ENCODE measurements around the gene CHCHD6. TPM values are rescaled to one million over a fixed set of nuclear protein-coding genes. Genes with fewer than 3 reads are reported as not detected.

The CHCHD6 gene
- total RNA-seq, 1 donor from 2014 or later, result 6.7 TPM

DNA sequence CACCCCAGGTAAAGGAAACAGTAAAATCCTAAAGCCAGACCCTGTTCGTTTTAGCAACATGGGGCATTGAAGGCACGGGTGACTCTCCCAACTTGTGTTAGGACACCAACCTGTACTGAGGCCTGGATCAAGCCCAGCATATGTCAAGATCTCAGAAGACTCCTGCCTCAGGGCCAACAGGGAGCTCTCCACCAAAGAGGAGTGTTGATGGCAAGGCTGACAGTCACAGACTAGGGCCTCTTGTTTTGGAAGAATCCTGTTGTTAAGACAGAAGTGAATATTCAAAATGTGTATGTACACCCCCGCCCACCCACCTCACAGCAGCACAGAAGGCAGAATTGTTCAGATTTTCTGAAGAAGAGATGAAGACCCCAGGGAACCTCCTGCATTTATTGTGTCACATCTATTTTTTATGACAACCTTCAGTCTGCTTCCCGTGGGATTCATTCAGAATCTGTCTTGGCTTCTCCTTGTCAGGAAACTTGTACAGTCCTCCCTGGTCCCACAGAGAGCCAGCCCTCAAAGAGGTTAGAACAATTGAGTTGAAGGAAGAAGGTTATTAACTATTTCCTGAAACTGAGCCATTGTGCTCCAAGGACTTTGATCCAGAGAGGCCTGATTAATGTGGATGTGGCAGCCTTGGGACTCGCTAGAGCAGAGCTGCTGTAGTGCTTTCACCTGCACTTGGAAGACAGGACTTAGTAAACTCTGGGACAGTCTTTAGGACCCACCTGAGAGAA lies 217.2 kb downstream of the CHCHD6 start:
- peak in 1 of 2 donors; percentile 79 for DNase-seq (ENCODE audit: low read depth in 2 of 2)

DNA sequence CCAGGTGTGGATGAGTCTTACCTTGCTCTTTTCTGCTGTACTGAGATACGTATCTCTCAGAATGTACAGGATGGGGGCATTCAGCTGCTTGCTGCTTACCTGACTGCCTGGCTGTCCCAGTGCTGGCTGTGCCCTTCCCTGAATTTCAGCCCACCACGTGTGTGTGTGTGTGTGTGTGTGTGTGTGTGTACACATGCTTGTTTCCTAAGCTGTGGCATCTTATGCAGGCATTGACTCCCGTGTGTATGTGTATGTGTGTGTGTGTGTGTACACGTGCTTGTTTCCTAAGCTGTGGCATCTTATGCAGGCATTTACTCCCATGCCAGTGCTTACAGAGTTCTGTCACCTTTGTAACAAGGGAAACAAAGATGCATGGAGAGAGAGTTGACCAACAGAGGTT lies 218.4 kb downstream of the CHCHD6 start:
- DNase-seq (ENCODE audit: low read depth in 2 of 2), result no peak

DNA sequence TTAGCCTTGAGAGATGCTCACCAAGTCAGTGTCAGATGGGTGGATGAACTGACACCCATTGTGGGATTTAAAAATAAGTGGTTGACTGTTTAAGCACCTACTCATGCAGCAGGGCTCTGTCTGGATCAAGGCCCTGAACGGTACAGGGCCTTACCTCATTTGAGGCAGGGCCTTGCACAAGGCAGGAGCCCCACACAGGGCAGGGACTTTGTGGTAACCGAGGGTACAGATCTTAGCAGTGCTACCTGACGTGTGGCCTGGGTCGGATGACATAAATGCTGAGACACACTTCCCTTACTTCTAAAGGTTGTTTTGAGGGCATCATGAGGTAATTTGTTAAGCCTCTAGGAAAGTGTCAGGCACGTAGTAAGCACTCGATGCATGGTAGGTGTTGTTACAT lies 219.4 kb downstream of the CHCHD6 start:
- no peak for DNase-seq (ENCODE audit: low read depth in 2 of 2)

DNA sequence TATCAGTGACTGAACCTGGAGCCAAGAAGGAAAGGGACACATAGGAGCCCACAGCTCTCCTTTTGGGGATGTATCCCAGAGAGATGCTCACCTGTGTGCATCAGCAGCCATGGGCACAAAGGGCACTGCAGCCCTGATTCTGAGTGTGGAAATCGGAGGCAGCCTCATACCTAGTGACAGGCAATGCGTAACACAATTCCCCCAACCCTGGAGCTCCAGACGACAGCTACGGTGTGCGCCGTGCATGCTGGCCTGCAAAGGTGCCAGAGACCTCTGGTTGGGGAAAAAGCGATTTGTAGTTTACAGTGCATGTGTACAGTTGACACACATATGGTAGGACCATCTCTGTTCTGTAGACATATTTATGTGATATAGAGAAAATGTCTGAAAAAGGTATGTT lies 219.9 kb downstream of the CHCHD6 start:
- DNase-seq (ENCODE audit: low read depth in 2 of 2), result no peak

DNA sequence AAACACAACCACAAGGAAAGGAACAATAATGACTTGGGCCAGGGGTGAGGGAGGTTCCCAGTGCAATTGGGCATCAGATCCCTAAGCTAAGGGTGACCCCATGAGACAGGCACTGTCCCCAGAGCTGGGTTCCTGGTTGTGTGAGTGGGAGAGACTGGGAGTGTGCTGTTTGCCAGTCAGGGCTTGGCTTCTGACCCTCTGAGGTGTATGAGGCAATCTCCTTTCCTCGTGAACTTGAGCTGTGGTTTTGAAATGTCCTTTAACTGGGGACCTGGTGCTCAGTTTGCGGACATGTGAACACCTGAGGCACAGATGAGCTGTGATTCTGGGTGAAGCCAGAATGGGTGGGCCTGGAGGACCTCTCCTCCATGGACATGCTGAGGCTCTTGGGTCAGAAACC lies 220.4 kb downstream of the CHCHD6 start:
- DNase-seq (ENCODE audit: low read depth in 2 of 2), result no peak

DNA sequence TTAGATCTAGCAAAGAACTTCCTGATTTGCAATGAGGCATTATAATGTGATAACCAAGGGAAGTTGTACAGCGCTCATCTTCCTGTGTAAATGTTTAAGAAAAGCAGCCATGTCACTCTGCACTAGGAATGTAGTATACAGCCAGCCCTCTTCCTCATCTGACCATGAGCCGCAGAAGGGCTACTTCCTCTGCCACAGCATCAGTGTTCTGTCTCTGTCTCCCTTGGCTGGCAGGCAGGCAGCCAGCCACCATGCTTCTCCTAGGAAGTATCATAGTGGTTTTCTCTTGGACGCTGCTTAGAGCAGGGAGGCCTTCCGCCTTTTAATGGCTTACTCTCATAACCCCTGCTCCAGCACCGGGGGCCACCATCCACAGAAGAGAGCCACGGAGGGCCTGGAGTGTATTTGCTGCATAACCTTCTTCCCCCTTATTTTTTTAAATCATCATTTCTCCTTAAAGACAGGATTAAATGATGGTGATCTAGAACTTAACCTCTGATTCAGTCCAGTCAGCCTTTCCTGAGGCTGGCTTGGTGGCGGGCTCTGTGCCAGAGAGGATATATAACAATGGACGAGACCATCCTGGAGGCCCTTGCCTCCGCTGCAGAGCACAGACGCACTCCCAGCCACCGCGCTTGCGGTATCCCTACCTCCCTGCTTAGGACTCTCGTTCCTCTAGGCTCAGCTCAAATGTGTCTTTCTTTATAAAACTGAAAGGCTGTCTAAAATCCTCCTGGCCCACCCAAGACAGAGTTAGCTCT lies 221.6 kb downstream of the CHCHD6 start:
- DNase-seq (ENCODE audit: low read depth in 2 of 2), result peak; percentile 58 to 89

DNA sequence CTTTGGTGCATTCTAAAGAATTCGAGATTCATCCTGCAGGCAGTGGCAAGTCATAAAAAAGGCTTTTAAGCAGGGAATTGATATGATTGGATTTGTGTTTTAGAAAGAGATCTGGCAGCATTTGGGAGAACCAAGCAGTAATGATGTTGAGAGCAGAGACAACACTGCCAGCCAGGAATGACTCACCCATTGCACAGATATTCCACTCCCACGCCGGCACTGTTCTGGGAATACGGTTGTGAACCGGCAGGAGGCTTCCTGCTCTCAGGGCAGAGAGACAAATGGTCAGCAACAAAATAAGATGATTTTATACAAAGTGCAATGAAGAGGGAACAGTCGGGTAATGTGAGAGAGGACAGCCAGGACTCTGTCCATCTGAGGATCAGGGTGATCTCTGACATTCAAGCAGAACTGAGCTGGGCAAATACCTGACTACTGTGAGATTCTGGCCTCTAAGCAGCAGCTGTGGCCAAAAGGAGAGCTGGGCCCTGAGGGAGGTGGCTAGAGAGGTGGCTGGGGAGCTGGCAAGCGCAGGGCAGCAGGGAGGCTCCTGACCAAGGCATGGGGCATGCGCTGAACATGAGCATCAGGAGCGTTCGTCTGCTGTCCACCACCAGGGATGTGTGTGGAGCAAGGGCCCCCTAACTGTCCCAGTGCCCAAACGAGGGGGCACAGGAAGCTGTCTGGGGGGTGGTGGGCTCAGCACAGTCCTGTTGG lies 222.8 kb downstream of the CHCHD6 start:
- peak; percentile 81 to 93 for DNase-seq (ENCODE audit: low read depth in 2 of 2)

DNA sequence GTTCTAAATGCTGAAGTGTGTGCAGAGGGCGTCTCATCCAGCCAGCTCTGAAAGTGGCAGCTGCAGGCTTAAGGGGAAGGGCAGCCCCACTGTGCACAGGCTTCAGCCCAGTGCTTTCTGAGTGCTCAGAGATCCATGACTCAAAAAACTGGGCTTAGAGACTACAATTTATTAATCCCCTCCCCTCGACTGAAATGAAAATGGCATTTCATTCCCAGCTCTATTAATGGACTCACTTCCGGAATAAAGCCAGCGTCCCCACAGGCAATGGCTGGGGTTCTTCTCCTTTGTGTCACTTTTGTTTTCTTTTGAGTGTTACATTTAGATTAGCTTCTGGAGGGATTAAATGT lies 223.3 kb downstream of the CHCHD6 start:
- DNase-seq (ENCODE audit: low read depth in 2 of 2), result no peak

DNA sequence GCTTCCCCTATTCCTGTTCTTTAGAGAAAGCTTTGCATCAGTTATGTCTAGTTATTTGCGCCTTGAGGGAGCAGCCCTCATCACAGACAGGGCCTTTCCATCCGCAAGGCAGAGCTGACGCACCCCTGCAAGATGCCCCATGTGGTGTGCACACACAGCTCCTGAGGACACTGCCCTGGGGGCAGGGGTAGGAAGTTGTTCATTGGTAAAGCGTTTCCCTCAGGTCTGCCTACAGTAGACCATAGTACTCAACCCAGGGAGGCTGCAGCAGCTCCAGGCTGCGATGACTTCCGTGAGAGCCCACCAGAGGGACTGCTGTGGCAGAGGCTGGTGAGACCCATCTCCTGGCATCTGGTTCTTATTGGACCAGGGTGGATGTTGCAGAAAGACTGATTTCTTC lies 223.8 kb downstream of the CHCHD6 start:
- DNase-seq (ENCODE audit: low read depth in 2 of 2), result peak in 1 of 2 donors; percentile 35

DNA sequence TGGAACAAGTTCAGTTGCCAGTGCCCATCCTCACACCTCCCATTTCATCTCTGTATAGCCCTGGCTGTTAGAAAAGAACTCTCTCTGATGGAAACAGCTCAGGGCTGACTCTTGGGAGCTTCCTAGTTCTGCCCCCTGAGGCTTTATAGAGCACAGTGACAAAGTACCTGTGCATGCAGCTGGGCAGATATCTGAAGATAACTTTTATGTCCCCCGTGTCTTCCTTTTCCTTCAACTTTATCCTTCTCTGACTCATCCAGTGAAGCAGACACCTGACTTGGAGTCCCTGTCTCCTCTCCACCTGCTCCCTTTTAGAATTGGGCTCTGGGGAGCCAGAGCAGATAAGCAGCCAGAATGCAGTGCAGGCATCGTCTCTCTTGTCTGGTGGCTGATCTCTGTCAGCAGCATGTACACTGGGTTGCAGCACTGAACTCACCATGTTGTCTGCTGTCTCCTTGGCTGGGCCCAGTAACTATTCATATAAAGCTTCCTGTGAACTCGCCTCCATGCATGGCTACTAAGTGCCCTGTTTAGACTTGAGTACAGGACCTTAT lies 225.0 kb downstream of the CHCHD6 start:
- no peak for DNase-seq (ENCODE audit: low read depth in 2 of 2)

DNA sequence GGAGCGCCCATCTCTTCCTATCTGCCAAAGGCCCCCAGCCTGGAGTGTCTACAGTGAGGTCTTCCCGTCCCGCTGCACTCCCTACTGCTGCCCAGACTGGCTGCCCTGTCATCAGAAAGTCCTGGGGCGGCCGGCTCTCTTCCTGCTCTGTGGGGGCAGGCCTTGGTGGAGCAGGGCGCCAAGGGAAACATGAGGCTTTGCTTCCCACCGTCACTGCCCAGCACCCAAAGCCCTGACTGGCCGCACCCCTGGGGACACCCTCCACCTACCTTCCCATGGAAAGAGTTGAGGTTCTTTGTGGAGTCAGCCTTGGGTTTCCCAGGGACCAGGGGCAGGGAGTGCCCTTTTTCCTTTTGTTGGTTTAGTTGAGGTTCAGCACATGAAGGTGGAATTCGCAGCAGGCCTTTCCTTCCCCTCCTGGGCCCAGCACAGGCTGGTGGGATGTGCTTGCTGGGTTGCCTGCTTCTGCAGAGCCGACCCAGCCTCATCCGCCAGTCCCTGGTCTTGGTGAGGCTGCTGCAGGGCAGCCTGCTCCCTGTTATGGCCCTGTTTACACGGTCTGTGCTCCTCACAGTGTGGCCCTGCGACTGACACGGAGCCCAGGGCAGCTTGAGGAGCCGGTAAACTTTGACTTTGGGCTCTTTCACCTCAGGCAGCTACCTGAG lies 227.0 kb downstream of the CHCHD6 start:
- no peak for DNase-seq (ENCODE audit: low read depth in 2 of 2)

DNA sequence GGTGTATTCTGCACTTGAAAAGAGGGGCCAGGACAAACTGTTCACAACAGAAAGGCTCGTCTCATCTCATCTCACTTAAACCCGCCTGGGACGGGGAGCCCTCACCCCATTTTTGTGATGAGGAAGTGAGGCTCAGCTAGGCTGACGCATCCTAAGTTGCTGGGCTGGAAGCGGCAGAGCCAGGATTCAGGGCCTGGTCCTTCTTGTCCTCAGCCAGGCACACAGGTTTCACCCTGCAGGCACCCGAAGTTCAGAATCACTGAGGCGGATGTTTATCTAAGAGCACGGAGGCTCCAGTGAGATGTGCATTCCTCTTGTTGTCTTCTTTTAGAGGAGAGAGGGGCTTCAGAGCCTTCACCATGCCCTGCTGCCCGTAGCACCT lies 227.8 kb downstream of the CHCHD6 start:
- DNase-seq (ENCODE audit: low read depth in 2 of 2), result no peak

DNA sequence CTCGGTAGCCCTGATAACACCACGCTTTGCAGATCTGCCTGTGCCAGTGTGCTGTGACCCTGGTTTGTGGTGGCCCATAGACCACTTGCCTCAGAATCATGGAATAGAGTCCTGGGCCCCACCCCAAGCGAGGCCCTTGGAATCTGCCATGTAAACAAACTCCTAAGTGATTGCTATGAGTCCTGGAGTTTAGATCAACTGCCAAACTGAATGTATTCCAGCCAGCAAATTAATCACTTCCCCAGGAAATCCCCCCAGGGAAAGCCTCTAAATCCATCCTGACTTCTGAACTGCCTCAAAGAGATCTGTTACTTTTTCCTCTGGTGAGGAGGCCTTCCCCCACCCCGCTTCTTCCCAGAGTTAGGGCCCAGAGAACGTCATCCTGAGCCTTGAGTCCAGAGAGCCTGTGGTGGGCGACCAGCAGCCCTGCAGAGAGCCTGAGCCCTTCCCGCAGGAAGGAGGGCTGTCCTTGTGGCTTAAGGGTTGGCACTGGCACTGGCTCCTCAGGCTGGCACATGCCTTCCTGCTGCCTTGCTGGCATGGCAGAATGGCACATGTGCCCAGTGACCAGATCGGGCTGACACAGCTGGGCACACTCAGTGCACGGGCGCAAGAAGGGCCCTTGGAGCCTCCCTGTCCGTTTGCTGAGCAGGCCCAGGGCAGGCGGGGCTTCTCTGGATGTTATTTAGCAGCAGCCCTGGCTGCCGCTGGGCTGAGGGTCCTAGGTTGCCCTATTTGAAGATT lies 228.3 kb downstream of the CHCHD6 start:
- DNase-seq (ENCODE audit: low read depth in 2 of 2), result peak in 1 of 2 donors; percentile 71

DNA sequence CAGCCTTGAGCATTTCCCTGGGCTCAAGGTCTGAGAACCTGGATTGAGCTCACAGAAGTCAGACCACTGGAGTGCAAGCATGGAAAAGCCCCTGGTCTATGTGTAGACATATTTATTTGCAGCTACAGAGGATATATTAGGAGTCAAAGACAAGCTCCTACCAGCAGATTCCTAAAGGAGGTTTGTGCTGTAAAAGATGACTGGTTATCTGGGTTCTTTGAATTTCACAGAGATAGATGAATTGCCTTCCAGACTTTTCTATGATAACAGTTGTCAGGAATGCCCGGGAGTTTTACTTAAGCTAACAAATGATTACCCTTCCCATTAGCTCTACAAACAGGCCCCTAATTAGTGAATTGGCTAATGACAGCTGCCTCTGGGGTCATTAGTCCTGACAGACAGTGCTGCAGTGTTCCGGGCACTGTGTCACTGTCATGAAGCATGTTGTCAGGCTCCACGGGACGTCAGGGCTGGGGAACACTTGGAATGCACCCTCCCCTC lies 230.0 kb downstream of the CHCHD6 start:
- DNase-seq (ENCODE audit: low read depth in 2 of 2), result no peak

DNA sequence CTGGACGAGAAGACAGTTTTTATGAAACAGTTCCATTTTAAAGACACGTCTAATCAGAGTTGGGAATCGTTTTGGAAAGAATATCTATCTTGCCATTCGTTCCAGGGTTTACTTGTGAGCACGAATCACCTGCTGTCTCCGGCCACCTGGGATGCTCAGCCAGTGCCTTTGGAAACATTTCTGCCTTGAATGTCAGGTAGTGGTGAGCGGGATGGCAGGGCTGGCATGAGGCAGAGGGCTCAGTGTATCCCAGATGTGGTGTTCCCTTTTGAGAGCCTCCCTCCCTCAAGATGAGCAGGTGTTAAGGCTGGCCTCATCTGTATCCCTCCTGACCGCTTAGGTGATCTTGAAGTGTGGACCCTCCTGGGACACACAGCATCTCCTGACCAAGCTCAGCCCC lies 231.0 kb downstream of the CHCHD6 start:
- no peak for DNase-seq (ENCODE audit: low read depth in 2 of 2)

DNA sequence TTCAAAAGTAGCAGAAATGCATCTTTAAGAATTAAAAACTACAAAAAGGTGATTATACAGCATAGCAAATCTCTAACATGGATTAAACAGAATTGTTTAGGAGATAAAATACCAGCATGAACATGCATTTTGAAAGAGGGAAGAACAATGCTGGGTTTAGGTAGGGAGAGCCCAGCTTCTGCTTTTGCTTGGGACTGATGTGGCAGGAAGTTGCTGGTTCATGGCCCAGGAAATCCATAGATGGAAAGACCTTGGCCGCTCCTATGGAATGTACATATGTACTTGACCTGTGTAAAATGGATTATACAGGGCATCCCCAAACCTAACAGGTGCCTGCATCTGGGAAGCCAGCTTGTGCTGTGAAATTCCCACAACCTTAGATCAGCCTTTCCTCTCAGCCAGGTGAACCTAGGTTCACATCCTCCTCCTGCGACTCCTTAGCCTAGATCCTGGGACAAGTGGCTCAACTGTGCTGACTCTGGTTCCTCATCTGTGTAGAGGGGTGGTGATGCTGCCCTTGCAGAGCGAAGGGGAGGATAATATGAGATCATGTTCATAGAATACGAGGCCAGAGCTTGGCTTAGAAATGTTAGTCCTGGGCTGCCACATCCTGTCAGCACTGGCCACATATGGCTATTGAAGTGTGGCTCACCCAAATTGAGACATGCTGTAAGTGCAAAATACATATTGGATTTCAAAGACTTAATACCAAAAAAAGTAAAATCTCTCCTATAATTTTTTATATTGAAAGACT lies 231.9 kb downstream of the CHCHD6 start:
- no peak for DNase-seq (ENCODE audit: low read depth in 2 of 2)

DNA sequence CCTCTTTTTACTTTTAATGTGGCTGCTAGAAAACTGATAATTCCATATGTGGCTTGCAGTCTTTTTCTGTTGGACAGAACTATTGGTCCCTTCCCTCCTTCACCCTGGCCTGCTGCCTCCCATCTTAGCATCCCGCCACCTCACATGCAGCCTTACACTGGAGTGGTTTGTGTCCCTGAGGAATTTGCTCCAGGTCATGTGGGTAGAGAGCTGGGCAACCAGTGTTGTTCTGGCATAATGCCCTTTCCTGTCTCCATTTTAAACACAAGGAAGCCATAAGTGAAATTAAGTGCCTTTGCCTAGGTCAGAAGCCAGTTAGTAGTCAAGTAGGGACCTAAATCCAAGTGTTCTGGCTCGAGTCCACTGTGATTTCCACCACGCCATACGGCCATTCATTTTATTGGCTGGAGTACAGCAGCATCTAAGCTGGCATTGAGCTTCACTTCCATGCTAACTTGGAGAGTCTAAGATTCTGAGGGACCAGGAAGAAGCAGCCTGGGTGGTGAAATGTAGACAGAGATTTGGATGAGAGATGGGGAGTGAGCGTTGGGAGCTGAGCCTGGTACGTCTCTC lies 232.9 kb downstream of the CHCHD6 start:
- DNase-seq (ENCODE audit: low read depth in 2 of 2), result no peak

DNA sequence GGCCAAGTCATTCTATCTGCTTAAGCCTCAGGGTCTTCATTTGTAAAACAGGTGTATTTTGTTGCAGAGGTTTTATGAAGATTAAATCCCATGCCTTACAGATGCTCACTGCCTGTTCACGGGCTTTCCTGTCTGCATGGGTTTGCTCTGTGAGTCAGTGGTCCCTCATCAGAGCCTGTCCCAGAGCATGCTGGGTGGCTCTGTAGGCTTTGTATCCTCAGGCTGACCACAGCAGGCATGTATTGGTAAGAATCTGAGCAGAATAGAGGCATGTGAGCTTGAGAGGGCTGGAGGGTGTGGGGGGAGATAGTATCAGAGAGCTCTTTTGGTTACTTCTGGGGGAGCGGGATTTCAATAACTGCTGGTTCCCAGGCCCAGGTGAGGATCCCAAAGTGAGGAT lies 233.5 kb downstream of the CHCHD6 start:
- no peak for DNase-seq (ENCODE audit: low read depth in 2 of 2)

DNA sequence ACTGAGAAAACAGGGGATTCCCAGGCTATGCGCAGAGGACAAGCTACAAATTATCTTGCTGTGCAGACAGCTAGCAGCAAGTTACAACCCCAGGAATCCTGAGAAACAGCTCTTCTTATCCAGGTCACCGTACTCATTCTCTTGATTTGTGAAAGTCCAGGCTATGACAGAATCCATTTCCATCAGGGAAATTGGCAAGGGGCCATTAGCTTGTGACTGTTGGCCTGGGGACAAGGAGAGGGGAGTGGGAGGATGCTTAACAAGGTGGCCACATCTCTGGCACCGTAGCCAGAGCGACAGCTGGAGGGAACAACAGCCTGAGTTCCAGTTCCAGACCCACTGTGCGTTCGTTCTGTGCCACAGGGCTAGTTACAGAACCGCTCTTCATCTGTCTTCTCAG lies 233.9 kb downstream of the CHCHD6 start:
- peak; percentile 44 to 56 for DNase-seq (ENCODE audit: low read depth in 2 of 2)

Measured in dermis microvascular lymphatic vessel endothelial cell (primary cell).